ENCODE measurements around the gene CLEC3B.
"Not testable (repeated sequence)": the region's sequence is repeated elsewhere in the genome, so short reads cannot be mapped to it uniquely, and the experiment has no call there.

Gene CLEC3B

GRCh38 chr3:45066109-45066801, 40.2 kb downstream of the CLEC3B start:
- no peak for DNase-seq (ENCODE audit: low spot score)

GRCh38 chr3:45067486-45067885, 41.4 kb downstream of the CLEC3B start:
- no peak for DNase-seq (ENCODE audit: low spot score)

GRCh38 chr3:45067941-45068340, 41.8 kb downstream of the CLEC3B start:
- no peak for DNase-seq (ENCODE audit: low spot score)

- no peak for DNase-seq (ENCODE audit: low spot score)
These were observed 45.0 kb downstream of the CLEC3B start for GRCh38 chr3:45071075-45071474.

- no peak for DNase-seq (ENCODE audit: low spot score)
These were observed 49.9 kb downstream of the CLEC3B start for GRCh38 chr3:45075821-45076625.

- not testable (repeated sequence) for DNase-seq (ENCODE audit: low spot score)
These were observed 52.2 kb downstream of the CLEC3B start for GRCh38 chr3:45078256-45078655.

GRCh38 chr3:45078910-45079522, 52.9 kb downstream of the CLEC3B start:
- no peak for DNase-seq (ENCODE audit: low spot score)

GRCh38 chr3:45079715-45080114, 53.6 kb downstream of the CLEC3B start:
- no peak for DNase-seq (ENCODE audit: low spot score)

GRCh38 chr3:45080824-45081223, 54.7 kb downstream of the CLEC3B start:
- no peak for DNase-seq (ENCODE audit: low spot score)

- DNase-seq (ENCODE audit: low spot score), result no peak
These were observed 55.5 kb downstream of the CLEC3B start for GRCh38 chr3:45081506-45082141.

GRCh38 chr3:45082142-45082538, 56.0 kb downstream of the CLEC3B start:
- no peak for DNase-seq (ENCODE audit: low spot score)

- DNase-seq (ENCODE audit: low spot score), result no peak
These were observed 56.9 kb downstream of the CLEC3B start for GRCh38 chr3:45083023-45083422.

GRCh38 chr3:45084361-45084760, 58.3 kb downstream of the CLEC3B start:
- DNase-seq (ENCODE audit: low spot score), result no peak

- no peak for DNase-seq (ENCODE audit: low spot score)
These were observed 59.0 kb downstream of the CLEC3B start for GRCh38 chr3:45084820-45085816.
